WERI-Rb-1 (cell line): ENCODE measurements around the gene ACOT8.

Experiments
- DNase-seq: peaks from one replicate; pipeline ENCODE4 v3.0.0-alpha.2; 2020
- H3K27ac ChIP-seq: fragments of 250-450 bp; sonication (Bioruptor Pico); 2 replicates; pipeline ENCODE4 v1.5.1; 2020; ENCODE audit warnings: mild to moderate bottlenecking, moderate library complexity
- H3K27me3 ChIP-seq: fragments of 250-450 bp; sonication (Bioruptor Pico); 2 replicates; pipeline ENCODE4 v1.5.1; 2021; ENCODE audit warnings: mild to moderate bottlenecking, low read depth, moderate library complexity; ENCODE audit not compliant: insufficient read depth, severe bottlenecking
- H3K36me3 ChIP-seq: fragments of 250-450 bp; sonication (Bioruptor Pico); 2 replicates; pipeline ENCODE4 v1.5.1; 2020; ENCODE audit warnings: mild to moderate bottlenecking, moderate library complexity
- H3K4me3 ChIP-seq: 2 replicates; pipeline ENCODE4 v1.5.1; 2011; ENCODE audit warnings: low read depth, mild to moderate bottlenecking, control low read depth, low read length
- H3K9me3 ChIP-seq: fragments of 250-450 bp; sonication (Bioruptor Pico); 2 replicates; pipeline ENCODE4 v1.5.1; 2021; ENCODE audit warnings: mild to moderate bottlenecking, moderate library complexity; ENCODE audit not compliant: severe bottlenecking
- TF ChIP-seq, protein P1 (sequence below): IDR thresholded peaks from 2 replicates; pipeline ENCODE4 v1.5.1; 2011; ENCODE audit warnings: low read depth, mild to moderate bottlenecking, control low read depth, inconsistent platforms, low read length

Gene ACOT8

DNA sequence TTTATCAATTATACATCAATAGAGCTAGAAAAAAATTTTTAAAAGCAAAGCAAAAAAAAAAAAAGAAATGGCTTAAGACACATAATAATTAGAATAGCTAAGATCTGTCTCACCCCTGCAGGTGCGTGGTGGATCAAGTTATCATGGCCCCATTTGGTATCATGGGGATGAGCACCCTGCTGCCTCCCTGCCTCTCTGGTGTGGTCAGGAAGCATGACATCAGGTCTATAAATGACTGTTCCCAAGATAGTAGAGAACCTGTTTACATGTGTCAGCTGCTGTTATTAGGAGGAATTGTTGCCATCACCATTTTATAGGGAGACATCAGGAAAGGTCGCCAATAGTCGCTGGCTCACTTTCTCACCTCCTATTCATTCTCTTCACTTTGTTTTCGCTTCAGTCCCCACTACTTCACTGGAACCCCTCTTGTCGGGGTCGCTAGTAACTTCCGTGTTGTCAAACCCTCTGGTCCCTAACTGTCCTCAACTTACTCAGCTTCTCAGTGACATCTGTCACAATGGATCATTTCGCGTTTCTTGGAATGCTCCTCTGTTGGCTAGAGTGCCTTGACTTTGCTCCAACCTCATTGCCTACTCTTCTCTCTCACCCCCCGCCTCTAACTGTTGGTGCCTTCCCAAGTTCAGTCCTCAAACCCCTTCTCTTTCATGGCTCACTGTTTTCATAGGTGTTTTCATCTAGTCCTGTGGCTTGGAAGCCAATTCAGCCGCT, 60.7 kb downstream of the ACOT8 start:
- no peaks in the 10 kb centered on the region for H3K9me3 ChIP-seq
- DNase-seq: no peak
- TF ChIP-seq, protein P1, sequence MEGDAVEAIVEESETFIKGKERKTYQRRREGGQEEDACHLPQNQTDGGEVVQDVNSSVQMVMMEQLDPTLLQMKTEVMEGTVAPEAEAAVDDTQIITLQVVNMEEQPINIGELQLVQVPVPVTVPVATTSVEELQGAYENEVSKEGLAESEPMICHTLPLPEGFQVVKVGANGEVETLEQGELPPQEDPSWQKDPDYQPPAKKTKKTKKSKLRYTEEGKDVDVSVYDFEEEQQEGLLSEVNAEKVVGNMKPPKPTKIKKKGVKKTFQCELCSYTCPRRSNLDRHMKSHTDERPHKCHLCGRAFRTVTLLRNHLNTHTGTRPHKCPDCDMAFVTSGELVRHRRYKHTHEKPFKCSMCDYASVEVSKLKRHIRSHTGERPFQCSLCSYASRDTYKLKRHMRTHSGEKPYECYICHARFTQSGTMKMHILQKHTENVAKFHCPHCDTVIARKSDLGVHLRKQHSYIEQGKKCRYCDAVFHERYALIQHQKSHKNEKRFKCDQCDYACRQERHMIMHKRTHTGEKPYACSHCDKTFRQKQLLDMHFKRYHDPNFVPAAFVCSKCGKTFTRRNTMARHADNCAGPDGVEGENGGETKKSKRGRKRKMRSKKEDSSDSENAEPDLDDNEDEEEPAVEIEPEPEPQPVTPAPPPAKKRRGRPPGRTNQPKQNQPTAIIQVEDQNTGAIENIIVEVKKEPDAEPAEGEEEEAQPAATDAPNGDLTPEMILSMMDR: no peak
- H3K27ac ChIP-seq: no peak overlapping the region
- no peaks in the 10 kb centered on the region for H3K27me3 ChIP-seq
- H3K4me3 ChIP-seq: no peak overlapping the region
- peaks cover 48% of the 10 kb centered on the region for H3K36me3 ChIP-seq

DNA sequence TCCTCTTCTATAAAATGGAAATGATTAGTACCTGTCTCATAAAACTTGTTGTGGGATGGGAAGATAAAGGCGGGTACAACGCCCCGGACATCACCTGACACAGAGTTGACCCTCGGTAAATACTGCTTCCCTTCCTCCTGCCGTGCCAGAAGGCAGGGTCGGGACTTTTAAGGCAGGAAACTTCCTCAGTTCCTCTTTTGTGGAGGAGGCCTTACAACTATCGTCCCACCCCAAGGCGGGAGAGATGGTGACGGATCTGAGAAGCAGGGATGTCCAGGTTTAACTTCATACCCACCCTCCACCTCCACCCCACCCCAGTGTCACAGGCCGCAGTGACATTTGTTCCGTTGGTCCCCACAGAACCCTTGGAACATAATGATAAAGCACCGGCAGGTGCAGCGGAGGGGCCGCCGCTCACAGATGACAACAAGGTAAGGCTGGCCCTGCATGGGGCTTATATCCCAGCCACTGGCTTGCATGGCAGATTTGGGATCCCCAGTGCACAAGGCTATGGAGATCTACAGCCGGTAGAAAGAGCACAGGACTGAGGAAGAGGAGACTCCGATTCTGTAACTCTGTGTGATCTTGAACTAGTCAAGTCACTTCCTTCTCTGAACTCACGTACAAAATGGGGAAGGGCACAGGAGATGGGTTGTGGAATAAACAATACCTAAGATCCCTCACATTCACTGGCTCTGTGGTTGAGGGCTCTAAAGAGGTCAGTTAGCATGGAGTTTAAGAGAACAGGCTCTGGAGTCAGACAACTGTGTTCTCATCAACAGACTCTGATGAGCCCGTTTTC, 64.7 kb downstream of the ACOT8 start:
- Histone ChIP-seq H3K27ac (peak overlapping the region; percentile 86), H3K4me3 (peak overlapping the region; percentile 79), H3K36me3 (peaks cover 39% of the 10 kb centered on the region), H3K27me3 (no peaks in the 10 kb centered on the region), H3K9me3 (no peaks in the 10 kb centered on the region)
- DNase-seq: no peak
- TF ChIP-seq, protein P1: no peak
